Measurements from ENCODE around the gene DDX56. TPM values are rescaled to one million over a fixed set of nuclear protein-coding genes. Genes with fewer than 3 reads are reported as not detected.
"Not testable (repeated sequence)": the region's sequence is repeated elsewhere in the genome, so short reads cannot be mapped to it uniquely, and the experiment has no call there.

DDX56 gene
- total RNA-seq, 1 donor = 57.0 TPM

DNA sequence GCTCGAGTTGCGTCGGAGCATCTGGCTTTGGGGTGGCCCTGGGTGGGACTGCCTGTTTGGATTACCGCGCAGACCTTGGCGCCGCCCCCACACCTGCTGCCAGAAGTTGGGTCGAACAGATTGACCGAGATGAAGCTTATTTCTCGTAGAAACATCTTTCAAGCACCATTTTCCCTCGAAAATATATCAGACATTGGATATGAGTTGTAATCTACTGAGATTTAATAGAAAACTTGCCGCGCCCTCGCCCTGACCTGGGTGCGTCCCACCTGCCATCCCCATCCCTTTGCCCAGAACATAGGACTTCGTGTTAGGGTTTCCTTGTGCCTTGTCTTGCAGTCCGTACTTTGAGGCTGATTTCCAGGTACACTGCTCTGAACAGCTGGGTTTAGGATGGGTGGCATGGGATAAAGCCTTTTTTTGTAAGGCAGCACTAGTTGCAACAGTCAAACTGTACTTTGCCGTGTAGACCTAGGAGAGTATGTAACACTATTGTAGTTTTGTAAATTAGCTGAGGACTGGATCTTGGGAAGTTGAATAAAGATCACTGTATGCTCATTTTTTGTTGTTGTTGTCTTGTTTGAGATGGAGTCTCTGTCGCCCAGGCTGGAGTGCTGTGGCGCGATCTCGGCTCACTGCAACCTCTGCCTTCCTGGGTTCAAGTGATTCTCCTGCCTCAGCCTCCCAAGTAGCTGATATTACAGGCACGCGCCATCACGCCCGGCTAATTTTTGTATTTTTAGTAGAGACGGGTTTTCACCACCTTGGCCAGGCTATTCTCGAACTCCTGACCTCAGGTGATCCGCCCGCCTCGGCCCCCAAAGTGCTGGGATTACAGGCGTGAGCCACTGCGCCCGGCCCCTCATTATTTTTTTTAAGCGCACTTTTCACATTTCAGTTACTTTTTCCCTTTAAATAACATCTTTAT is 33.7 kb upstream of the DDX56 start:
- H3K4me3 ChIP-seq (ENCODE audit: low read depth, low read length) = peak overlapping the region; percentile 82
- DNase-seq (ENCODE audit: low read depth) = no peak
- TF ChIP-seq, protein P1, sequence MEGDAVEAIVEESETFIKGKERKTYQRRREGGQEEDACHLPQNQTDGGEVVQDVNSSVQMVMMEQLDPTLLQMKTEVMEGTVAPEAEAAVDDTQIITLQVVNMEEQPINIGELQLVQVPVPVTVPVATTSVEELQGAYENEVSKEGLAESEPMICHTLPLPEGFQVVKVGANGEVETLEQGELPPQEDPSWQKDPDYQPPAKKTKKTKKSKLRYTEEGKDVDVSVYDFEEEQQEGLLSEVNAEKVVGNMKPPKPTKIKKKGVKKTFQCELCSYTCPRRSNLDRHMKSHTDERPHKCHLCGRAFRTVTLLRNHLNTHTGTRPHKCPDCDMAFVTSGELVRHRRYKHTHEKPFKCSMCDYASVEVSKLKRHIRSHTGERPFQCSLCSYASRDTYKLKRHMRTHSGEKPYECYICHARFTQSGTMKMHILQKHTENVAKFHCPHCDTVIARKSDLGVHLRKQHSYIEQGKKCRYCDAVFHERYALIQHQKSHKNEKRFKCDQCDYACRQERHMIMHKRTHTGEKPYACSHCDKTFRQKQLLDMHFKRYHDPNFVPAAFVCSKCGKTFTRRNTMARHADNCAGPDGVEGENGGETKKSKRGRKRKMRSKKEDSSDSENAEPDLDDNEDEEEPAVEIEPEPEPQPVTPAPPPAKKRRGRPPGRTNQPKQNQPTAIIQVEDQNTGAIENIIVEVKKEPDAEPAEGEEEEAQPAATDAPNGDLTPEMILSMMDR (IDR thresholded peaks at IDR 0.05; ENCODE audit: insufficient read depth, low read depth, low read length) = no peak

DNA sequence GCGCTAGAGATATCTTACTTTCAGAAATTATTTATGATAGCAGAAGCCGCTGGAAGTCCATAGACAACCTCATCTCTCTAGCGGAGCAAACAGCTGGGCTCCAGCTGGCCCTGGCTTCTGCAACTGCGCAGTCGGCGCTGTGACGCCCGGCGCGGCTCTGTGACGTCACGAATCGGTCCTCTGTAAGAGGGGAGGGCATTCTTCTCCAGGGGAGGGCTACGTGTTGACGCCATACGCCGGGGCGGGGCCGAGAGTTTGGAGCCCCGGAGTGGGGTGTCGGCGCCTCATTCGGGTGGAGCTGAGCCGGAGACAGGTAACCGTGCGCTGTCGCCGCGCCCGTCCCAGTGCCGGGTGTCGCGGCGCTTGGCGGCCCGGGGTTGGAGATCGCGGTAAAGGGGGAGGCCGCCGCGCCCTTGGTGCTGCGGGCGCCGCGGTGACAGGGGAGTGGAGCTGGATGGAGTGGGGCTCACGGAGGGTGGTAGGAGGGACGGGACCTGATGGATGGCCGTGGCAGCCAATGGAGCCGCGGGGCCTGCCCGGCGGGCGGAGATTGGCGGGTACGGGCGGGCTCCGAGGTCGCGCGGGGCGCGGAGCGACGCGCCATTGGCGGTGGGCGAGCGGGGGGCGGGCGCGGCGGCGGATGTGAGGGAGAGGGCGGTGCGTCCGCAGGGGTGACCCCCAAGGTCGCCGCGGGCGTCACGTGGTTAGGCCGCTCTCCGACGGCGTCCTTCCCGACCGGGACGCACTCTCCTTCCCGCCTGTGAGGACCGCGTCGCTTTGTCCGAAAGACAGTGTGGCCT is 32.8 kb upstream of the DDX56 start, which contains the start of gene OGDH:
Gene OGDH (plus strand): TSS at position 287 of the 800 bp plus-strand sequence. CDS start 17,717 bp downstream, outside the sequence.
- TF ChIP-seq, protein P1 (IDR thresholded peaks at IDR 0.05; ENCODE audit: insufficient read depth, low read depth, low read length) = no peak
- peak; percentile 100 for DNase-seq (ENCODE audit: low read depth)
- peak within 1 kb of the TSS; percentile 82 for H3K4me3 ChIP-seq (ENCODE audit: low read depth, low read length)

DNA sequence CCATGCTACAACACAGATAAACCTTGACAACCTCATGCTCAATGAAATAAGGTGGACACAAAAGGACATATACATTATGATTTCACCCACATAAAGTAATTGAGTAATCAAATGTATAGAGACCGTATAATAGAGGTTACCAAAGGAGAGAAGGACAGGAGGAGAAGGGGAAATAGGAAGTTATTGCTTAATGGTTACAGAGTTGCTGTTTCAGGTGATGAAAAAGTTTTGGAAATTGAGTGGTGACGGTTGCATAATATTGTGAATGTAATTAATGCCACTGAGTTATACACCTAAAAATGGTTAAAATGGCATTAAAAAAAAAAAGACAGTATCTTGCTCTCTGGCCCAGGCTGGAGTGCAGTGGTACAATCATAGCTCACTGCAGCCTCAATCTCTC is 31.2 kb upstream of the DDX56 start:
- TF ChIP-seq, protein P1 (IDR thresholded peaks at IDR 0.05; ENCODE audit: insufficient read depth, low read depth, low read length) = no peak

DNA sequence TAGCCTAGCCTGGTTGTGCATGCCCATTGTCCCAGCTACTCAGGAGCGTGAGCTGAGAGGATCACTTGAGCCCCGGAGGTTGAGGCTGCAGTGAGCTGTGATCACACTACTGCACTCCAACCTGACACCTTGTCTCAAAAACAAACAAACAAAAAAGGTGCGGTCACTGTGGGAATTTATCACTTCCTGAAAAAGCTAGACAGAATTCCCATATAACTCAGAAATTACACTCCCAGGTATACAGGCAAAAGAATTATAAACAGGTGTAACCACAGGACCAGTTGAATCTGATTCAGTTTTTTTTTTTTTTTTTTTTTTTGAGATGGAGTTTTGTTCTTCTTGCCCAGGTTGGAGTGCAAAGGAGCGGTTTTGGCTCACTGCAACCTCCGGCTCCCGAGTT is 29.5 kb upstream of the DDX56 start:
- no peak overlapping the region for H3K4me3 ChIP-seq (ENCODE audit: low read depth, low read length)
- TF ChIP-seq, protein P1 (IDR thresholded peaks at IDR 0.05; ENCODE audit: insufficient read depth, low read depth, low read length) = no peak
- no peak for DNase-seq (ENCODE audit: low read depth)

More for the DNA sequence above, 31.2 kb upstream of the DDX56 start:
- no peak overlapping the region for H3K4me3 ChIP-seq (ENCODE audit: low read depth, low read length)
- no peak for DNase-seq (ENCODE audit: low read depth)

DNA sequence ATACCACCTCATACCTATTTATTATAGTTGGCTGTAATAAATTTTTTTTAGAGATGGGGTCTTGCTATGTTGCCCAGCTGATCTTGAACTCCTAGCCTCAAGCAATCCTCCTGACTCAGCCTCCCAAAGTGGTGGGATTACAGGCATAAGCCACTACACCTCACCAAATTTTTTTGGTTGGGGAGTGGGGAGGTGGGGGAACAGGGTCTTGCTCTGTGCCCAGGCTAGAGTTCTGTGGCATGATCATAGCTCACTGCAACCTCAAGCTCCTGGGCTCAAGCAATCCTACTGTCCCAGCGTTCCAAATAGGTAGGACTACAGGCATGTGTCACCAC is 28.8 kb upstream of the DDX56 start:
- TF ChIP-seq, protein P1 (IDR thresholded peaks at IDR 0.05; ENCODE audit: insufficient read depth, low read depth, low read length) = no peak
- no peak for DNase-seq (ENCODE audit: low read depth)
- H3K4me3 ChIP-seq (ENCODE audit: low read depth, low read length) = no peak overlapping the region

DNA sequence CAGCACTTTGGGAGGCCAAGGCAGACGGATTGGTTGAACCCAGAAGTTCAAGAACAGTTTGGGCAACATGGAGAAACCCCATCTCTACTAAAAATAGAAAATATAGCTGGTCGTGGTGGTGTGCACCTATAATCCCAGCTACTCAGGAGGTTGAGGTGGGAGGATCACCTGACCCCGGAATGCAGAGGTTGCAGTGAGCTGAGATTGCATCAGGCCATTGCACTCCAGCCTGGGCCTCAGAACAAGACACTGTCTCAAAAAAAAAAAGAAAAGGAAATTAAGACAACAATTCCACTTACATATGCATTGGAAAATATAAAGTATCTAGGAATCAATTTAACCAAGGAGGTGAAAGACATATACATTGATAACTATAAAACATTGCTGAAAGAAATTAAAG is 25.5 kb upstream of the DDX56 start:
- TF ChIP-seq, protein P1 (IDR thresholded peaks at IDR 0.05; ENCODE audit: insufficient read depth, low read depth, low read length) = no peak
- DNase-seq (ENCODE audit: low read depth) = no peak

DNA sequence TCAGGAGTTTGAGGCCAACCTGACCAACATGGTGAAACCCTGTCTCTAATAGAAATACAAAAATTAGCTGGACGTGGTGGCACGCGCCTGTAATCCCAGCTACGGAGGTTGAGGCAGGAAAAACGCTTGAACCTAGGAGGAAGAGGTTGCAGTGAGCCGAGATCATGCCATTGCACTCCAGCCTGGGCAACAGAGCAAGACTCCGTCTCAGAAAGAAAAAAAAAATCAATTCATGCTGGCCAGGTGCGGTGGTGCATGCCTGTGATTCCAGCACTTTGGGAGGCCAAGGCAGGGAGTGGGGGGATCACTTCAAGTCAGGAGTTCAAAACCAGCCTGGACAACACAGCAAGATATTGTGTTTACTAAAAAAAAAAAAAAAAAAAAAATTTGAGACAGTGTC is 23.5 kb upstream of the DDX56 start:
- not testable (repeated sequence) for DNase-seq (ENCODE audit: low read depth); H3K4me3 ChIP-seq (ENCODE audit: low read depth, low read length)

More for the DNA sequence above, 25.5 kb upstream of the DDX56 start:
- H3K4me3 ChIP-seq (ENCODE audit: low read depth, low read length) = no peak overlapping the region
